ENCODE results near the gene LNPEP.

The LNPEP gene

DNA sequence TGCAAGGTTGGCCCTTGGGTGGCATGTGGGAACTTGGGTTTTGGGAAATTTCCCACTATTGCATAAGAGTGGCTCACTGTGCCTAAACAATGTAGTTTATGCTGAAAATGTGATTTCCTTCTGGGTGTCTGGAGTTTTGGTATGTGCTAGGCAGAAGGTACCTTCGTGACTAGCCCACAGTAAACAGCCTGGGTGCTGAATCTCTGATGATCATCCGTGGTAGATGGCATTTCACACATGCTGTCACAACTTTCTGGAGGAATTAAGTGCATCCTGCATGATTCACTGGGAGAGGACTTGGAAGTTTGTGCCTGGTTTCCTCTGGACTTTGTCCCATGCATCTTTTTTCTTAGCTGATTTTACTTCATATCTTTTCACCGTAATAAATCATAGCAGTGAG, 64.5 kb downstream of the LNPEP start:
- DNase-seq (ENCODE audit: low spot score) = no peak

DNA sequence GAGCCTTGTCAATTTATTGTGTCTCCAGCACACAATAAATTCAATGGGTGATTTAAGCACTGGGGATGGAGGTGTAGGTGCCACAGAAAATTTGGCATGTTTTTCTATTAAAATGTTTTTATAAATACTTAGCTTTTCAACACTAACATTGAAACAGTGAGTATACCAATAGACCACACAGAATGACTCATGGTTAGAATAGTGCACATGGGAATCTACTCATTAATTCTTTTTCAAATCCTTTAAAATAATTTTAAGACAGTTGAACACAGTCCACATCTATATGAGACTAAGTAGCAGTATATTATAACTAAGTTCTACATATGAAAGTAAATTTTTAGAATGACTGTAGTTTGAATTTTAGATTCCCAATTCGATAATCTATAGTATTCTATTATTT, 67.1 kb downstream of the LNPEP start:
- no peak for DNase-seq (ENCODE audit: low spot score)

DNA sequence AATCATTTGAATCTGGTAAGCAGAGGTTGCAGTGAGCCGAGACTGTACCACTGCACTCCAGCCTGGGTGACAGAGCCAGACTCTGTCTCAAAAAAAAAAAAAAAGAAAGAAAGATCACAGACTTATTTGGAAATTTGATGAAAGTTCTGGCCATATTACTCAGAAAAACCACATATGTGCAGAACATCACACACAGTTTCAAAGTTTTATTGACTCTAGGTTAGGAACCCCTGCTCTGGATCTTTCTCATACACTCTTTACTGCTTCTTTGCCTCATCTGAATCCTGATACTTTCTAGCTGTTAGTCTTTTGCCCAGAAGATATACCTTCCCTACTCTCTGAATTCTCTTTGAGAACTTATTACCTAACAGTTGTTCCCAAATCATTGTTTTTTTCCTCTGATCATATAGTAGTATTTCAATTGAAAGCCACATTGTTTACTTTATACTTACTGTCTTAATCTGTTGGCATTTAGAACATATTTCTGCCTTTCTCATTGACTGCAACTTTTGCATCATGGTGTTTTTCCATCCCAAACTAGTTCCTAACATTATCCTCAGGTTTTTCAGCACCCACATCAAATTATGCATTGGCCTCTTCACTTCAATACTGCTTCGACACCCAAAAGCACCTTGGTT, 68.7 kb downstream of the LNPEP start:
- DNase-seq (ENCODE audit: low spot score) = peak; percentile 19

DNA sequence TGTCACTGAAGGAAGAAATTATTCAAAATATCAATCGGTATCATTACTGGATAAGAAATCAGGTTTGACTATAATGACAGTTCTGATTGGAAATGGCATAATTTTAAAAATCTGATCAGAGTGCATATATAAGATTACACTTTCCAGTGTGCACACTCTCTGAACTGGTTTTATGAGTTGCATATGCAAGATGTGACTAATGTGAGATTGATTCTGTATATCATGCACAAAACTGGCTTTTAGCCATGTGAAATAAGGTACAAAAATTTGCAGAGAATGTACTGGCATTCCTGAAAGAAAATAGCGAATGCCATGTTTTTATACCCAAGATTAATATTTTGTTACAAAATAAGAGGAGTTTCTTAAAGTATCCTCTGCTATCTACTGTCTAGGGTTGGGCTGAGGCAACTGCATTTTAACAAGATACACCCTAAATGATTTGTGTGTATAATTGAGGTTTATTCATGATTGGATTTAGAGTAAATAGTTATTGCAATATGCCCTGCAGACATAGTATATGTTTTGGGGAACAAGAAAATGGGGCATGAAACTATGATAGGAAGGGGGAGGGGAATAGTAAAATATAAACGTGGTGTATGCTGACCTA, 70.7 kb downstream of the LNPEP start:
- DNase-seq (ENCODE audit: low spot score) = no peak

DNA sequence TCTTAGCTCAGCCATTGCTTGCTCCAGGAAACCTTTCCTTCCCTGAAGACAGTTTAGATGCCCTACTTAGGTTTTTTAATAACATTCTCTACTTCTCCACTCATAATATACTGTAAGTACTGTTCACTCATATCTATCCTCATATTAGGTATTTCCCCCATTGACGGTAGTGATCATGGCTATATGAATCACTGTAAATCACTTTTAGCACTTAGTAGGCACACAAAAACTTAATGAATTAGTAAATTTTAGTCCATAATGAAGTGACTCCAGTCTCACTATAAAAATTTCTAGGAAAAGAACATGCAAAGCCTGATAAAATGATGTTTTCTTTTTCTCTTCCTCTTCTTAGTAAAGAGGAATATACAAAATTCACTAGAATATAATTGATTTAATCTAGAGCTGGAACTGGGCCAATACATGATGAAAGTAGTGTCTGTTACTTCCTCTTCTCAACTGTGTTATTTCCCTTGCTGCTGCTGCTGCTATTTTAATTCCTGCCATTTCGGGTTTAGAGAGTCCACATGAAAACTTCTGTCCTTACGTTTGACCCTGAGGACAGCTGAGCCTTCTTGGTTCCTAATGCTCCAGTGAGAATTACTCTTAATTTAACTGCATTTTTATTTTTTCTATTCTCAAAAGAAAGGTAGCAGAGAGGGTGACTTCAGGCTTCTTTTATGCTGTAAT, 73.5 kb downstream of the LNPEP start:
- peak; percentile 73 for DNase-seq (ENCODE audit: low spot score)

GRCh38 chr5:97009921-97010320, 74.0 kb downstream of the LNPEP start:
- DNase-seq (ENCODE audit: low spot score) = no peak

DNA sequence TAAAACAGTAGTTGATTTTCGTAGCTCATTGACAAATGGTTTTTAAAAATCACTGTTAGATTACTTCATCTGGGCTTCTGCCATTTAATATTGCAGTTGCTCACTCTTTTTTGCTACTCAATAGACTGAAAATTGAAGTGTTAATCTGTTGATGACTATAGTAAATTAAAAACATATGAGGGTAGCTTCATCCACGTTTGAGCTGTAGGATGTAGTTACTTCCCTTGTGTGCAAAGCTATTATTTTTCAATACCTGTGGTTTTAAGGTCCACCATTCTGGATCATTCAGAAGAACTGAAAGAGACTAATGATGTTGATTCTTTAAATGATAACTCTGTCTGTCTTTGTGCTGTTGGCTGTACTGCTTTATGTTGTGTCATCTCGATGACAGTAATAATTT, 74.7 kb downstream of the LNPEP start:
- DNase-seq (ENCODE audit: low spot score) = no peak

DNA sequence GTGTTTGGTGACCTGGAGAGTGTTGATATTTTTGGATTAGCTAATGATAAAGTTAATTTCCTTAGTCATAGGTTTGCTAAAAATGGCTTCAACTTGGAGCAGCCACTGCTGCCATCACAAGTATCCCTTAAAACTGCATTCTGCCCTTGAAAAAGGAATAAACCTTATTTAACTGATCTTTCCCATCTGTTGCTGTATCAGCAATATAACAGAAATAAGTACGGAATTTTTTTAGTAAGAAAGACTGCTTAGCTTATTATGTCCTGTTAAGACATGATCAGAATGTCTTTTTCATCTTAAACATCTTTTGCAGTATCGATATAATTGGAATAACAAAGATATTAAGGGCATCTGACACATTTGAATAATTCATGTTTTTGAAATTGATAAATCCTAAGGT, 75.7 kb downstream of the LNPEP start:
- DNase-seq (ENCODE audit: low spot score) = no peak

GRCh38 chr5:97019435-97020117, 83.7 kb downstream of the LNPEP start:
- no peak for DNase-seq (ENCODE audit: low spot score)

GRCh38 chr5:97021416-97021815, 85.5 kb downstream of the LNPEP start:
- no peak for DNase-seq (ENCODE audit: low spot score)

DNA sequence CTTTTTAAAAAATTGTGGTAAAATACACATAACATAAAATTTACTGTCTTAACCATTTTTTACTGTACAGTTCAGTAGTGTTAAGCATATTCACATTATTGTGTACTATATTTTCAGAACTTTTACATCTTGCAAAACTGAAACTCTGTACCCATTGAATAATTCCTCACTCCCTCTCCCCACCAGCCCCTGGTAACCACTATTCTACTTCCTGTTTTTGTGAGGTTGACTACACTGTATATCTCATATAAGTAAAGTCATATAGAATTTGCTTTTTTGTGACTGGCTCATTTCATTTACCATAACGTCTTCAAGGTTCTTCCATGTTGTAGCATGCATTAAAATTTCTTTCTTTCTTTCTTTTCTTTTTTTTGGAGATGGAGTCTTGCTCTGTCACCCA, 87.0 kb downstream of the LNPEP start:
- no peak for DNase-seq (ENCODE audit: low spot score)

DNA sequence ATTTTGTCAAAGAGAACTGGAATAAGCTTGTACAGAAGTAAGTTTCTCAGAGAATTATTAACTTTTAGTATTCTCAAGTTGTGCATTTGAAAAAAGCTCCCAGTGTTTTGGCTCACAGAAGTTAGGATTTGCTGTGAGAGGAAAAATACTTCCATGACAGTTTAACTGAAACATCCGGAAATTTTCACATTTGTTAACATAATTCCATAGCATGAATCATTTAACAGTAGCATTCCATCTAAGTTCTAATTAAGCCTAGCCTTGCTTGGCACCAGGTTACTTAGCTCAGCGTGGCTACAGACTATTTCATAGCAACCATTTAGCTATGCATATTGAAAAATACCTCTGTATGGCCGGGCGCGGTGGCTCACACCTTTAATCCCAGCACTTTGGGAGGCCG, 90.8 kb downstream of the LNPEP start:
- no peak for DNase-seq (ENCODE audit: low spot score)

DNA sequence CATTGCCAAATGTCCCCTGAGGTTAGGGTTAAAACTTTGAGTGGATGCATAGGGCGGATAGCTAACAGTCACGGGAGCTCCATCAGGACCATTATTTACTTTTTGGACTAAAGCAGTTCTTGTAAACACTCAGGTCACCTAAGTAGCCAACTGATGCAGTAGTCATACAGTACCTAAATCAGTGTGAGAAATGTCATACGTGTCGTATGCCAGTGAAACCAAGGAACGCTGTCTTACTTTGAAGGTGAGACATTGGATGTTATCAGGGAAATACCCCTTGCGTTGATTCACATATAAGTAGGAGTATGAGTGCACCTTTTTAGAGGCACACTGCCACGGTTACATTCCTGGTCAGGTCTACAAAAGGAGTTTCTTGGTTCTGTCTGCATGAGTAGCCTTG, 101.9 kb downstream of the LNPEP start:
- DNase-seq (ENCODE audit: low spot score) = no peak

GRCh38 chr5:97041239-97041638, 105.4 kb downstream of the LNPEP start:
- DNase-seq (ENCODE audit: low spot score) = no peak

GRCh38 chr5:97042996-97043395, 107.1 kb downstream of the LNPEP start:
- no peak for DNase-seq (ENCODE audit: low spot score)

DNA sequence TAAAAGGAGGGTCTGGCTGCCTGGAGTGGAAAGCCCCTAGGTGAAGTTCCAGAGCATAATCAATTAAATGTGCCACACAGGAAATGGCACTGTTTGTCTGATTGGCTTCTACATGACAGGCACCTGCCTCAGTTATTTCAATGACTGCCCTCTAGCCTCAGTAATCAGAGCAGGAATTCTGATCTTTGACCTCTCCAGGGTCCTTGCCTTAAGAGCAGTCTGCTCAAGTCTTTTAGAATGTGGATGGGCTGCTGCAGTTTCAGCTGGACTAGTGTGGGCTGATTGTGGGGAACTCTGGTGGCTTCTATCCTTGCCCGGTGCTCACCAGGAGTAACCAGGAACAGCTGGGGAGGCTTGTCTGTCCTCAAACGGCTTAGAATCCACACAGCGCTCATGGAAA, 107.6 kb downstream of the LNPEP start:
- DNase-seq (ENCODE audit: low spot score) = no peak

- no peak for DNase-seq (ENCODE audit: low spot score)
These were observed 108.2 kb downstream of the LNPEP start for GRCh38 chr5:97044052-97044451.

GRCh38 chr5:97046270-97046982, 110.5 kb downstream of the LNPEP start:
- no peak for DNase-seq (ENCODE audit: low spot score)

DNA sequence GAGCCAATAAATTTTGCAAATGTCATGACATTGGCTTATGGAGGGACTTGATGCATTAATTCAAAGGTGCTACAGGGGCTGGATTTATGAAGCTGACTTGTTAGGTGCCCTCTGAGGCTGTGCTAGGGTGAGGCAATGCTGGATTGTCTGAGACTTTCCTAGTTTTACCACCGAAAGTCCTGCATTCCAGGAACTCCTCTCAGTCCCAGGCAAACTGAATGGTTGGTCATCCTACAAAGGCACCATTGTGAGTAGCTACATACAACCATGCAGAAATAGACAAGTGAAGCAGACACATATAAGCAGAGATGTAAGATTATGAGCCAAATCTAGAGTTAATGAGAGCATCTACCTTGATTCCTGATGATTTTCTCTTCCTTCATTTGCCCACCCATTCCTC, 111.2 kb downstream of the LNPEP start:
- DNase-seq (ENCODE audit: low spot score) = no peak

DNA sequence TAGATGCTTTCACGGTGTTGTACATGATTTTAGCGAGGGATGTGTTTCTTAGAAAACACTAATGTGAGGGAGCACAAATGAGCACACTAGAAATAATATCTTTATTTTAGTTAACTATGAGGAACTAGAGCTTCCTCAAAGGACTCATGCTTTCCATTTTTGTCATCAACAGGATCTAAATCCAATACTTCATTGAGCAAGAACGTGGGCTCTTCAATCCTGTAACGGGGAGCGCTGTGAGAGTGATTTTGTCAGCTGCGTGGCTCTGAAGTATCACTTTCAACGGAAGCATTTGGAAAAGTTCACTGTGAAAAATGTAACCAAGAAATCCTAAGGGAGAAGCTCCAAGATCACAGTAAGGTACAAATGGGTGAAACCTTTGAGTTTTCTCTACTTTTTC, 113.3 kb downstream of the LNPEP start:
- no peak for DNase-seq (ENCODE audit: low spot score)

GRCh38 chr5:97056263-97056662, 120.4 kb downstream of the LNPEP start:
- no peak for DNase-seq (ENCODE audit: low spot score)

GRCh38 chr5:97062046-97062445, 126.2 kb downstream of the LNPEP start:
- DNase-seq (ENCODE audit: low spot score) = no peak
